Activated CD8-positive, alpha-beta memory T cell treated with anti-CD3 and anti-CD28 coated beads, Interleukin-2, amount 50 U/mL, for 4 hours (primary cell): ENCODE measurements around the gene RFC1.

Experiments used
- DNase-seq: peaks from one replicate; pipeline ENCODE4 v3.0.0-alpha.2; 2020

Gene RFC1

DNA sequence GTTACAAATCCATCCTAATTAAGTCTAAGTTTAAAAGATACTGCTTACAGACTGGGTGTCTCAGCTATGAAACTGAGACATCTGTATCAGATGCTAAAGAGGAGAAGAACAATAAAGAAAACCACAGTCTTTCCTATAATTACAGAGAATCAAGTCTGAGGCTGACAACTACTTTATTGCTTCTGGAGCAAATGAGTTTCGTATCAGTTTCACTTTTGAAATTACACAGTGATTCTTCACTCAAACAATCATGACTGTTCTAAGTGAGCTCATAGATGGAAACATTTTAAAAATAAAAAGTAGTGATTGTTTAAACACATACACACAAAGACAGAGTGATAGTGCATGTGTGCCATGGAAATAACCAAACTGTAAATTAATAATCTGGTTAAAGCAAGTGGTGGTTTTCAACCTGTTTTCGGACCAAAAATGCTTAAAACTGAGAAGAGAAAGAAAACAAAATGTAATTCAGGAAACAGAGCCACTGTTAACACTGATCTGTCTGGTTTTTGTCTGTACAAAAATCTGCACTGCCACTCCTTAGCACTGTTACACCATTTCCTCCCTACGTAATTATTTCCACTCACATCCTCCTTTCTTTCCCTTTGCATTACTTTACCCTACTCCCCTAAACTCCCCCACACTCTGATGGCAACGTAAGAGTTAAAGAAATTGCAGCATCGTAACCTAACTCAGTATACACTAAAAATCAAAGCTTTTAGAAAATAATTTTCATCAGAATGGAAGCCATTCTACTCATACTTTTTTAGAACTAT lies 12.5 kb downstream of the RFC1 start:
- no peak for DNase-seq

DNA sequence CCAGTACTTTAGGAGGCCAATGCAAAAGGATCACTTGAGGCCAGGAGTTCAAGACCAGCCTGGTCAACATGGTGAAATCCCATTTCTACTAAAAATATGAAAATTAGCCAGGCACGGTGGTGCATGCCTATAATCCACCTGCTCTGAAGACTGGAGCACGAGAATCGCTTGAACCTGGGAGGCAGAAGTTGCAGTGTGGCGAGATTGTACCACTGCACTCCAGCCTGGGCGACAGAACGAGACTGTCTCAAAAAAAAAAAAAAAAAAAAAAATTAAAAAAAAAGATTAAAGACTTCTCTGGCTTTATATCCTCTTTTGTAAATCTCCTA lies 13.0 kb downstream of the RFC1 start:
- peak; percentile 23 for DNase-seq

DNA sequence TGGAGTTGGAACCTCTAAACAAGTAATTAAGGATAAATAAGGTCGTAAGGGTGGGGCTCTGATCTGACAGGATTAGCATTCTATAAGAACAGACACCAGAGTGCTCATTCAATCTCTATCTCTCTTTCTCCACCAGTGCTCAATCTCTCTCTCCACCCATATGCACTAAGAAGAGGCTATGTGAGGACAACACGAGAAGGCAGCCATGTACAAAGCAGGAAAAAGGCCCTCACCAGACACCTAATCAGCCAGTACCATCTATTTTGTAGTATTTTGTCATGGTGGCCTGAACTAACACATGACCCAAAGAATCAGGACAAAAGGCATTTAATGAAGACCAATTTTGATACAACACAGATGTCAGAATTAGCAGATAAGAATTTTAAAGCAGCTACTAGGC lies 16.8 kb downstream of the RFC1 start:
- no peak for DNase-seq

DNA sequence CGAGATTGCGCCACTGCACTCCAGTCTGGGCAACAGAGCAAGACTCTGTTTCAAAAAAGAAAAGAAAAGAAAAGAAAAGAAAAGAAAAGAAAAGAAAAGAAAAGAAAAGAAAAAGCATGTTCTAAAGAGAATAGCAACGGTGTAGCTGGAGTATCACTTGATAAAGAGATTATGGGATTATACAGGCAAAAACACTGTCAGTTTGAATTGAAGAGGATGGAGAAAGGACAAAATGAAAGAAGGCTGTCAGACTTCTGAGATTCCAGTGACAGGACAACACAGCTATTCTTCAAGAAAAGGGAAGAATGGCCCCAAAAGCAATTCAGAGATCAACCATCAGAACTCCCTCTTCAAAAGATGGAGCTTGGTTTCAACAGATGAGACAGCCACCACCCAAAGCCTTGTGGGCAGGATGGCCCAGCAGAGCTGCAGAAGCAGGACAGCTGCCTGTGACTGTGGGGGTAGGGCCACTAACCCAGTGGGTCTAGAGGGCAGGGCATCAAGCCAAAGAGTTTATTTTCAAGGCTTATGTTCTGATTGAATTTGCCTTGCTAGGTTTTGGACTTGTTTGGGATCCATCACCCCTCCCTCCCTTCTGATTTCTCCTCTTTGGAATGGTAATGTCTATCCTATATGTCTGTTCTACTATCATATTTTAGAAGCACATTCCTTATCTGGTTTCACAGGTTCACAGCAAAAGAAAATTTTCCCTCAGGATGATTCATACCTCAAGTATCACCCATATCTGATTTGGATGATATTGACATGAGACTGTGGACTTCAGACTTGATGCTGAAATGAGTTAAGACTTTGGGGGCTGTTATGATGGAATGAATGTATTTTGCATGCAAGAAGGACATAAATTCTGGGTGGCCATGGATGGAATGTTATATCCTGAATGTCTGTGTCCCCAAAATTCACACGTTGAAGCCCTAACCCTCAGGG lies 17.5 kb downstream of the RFC1 start:
- no peak for DNase-seq

DNA sequence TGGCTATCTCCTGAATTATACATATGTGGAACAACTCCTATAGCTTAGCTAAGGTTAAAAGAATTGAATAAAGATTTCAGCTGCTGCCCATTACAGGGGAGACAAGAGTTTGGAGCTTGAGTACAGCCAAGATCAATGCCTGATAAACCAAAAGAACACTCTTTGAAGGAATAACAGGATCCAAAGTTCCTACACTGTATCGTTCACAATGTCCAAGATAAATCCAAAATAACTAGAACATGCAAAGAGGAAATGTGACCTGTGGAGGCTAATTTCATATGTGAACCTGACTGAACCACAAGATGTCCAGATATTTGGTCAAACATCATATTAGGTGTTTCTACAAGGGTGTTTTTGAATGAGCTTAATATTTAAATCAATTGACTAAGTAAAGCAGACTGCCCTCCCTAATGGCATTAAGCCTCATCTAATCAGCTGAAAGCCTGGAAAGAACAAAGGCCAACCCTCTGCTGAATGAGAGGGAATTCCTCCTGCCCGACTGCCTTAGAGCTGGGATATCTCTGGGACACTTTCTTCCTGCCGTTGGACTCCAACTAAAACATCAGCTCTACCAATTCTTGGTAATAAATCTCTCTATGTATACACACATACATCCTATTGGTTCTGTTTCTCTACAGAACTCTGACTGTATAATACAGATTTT lies 19.2 kb downstream of the RFC1 start:
- DNase-seq = no peak

DNA sequence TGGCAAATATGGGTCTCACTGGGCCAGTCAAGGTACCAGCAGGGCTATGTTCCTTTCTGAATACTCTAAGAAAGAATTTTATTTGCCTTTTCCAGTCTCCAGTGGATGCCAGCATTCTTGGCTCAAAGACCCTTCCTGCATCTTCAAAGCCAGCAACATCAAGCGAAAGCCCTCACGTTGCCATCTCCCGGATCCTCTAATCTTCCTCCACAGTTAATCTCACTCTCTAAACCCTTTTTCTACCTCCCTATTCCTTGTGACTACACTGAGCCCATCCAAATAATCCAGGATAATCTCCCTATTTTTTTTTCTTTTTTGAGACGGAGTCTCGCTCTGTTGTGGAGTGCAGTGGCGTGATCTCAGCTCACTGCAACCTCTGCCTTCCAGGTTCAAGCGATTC lies 23.4 kb downstream of the RFC1 start:
- no peak for DNase-seq

DNA sequence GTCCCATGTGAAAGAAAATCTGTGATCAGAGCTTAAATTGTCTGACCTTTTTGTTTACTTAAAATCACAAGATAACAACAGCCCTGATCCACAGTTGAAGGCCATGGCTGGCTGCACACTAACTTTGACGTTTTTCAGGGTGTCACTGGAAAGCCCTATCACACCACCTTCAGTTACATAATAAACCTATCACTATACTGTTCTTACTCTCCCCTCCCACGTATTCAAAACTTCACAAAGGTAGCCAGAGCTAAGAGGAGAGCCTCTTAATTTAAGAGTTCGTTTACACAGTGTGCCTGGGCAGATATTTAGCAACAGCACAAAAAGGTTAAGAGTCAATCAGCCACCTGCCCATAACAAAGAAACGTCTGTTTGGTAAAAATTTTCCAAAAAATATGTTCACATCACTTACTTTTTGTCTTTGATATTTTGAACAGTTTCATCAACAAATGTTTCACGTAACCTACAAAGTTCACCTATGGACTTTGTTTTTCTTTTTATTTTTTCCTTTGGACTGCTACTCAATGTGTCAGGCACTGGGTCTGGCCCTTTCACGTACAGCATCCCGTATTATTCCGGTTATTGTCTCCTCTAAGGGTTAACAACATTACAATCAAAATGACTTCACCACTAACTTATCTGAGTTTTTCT lies 25.0 kb downstream of the RFC1 start:
- no peak for DNase-seq

DNA sequence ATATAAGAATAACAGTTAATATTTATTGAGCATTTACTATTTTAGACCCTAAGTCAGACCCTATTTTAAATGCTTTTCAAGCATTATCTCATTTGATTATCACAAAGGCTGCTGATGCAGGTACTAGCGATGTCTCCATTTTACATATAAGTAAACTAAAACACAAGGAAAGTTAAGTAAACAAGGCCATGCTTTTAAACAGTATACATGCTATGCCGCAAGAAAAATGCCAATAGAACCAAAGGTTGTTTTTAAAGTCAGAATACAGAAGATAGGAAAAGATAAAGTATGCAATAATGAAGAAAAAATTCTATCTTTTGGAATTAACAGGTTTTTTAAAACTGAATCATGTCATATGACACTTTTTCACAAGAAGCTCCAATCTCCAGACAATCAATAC lies 26.2 kb downstream of the RFC1 start:
- no peak for DNase-seq

DNA sequence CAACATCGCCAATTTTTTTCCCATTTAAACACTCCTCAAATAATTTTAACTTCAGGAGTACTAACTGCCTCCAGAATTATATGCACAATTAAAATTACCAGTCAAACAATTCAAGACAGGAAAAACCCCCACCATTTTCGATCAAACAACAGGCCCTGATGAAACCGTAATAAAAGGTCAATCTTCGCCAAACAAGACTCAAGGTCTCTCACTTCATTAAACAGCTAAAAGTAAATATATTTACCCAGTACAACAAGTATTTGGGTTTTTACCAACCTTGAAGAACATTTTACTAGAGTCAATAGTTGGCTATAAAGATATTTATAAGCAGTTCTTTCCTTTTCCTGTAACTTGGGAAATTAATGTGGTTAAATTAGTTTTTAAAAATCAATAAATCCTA lies 28.3 kb downstream of the RFC1 start:
- no peak for DNase-seq

DNA sequence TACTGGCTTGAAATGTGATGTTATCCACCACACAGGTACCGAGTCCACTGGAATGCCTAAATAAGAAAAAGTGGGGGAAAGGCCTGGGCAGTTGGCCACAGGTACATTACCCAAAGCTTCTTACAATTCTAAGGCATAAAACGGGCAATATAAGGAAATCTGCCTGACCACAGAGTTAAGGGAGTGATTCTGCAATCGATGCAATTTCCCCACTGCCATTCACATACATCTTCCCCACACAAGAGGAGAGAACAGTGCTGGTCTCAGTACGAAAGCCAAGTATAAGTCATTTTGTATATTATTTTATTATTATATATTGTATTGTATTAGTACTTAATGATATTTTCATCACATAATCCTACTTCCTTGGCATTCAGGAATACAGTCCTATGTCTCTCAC lies 30.6 kb downstream of the RFC1 start:
- DNase-seq = no peak

DNA sequence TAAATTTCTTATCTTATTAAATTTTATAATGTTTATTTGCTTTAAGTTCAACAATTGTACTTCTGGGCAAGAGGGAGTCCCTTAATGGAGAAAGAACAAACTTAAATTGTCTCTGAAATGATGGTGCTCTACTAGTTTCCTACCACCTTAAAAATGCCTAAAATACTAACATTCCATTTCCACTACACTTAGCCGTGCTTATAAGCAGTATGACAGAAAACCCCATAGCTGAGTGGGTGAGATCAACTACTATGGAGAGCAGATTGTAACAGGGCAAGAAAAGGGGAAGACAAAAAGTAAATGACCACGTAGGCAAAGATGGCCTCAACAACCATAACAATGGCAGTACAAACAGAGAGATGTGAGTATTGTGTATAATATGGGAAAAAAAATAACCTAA lies 35.0 kb downstream of the RFC1 start:
- no peak for DNase-seq

DNA sequence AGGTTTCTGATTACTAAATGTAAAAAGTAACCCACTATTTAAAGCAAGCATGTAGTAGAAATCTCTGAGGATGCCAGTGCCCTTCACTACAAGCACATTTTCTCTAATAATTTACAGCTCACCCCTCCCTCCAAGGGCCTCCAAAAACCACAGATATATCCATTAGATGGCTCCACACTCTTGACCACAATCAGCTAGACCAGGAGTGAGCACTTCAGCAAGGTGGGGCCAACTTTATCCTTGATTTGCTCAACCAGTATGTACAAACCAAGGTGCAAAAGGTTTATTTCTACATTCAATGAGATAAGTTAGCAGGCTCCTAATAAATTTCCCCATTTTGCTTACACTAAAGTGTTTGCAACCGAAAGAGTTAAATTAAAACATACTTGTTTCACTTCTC lies 35.8 kb downstream of the RFC1 start:
- no peak for DNase-seq

DNA sequence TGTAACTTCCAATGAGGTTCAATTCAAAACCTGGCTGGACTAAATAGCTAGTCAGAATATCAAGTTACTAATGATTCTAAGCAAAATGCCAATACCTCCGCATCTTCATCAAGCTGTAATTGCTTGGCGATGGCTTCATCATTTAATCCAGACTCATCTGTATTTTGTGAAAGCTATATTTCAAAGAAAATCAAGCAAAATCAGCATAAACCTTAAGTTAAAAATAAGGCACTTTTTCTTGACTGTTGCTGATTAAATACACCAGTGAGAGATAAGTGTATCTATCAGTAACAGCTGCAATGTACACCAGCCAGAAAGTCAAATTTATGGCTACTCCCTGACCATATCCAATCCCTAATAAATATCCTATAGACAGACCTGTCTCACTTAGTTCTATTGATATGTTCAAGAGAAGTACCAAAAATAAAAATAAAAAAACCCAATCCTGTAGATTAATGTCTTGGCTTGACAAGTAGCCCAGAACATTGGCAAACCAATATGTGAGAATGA lies 39.6 kb downstream of the RFC1 start:
- DNase-seq = no peak

DNA sequence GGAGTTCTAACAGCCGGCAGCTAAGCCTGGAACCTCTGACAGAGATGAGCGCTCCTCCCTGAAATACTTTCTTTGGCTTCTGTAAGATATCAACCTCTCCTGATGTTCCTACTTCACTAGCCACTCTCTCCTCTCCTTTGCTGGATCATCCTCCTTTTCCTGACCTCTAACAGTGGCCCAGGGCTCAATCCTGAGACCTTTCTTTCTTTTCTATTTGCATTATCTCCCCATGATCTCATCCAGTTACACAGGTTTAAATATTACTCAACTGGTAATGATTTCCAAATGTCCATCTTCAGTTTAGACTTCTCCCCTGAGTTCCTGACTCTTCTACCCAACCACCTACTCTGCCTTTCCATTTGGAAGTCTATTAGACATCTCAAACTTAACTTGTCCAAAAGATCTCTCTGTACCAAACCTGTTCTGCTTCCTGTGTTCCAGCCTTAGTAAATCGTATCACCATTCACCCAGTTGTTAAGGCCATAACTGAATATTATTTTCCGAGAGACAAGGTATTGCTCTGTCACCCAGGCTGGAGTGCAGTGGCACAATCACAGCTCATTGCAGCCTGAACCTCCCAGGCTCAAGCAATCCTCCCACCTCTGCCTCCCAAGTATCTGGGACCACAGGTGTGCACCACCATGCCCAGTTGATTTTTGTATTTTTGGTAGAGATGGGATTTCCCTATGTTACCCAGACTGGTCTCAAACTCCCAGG lies 41.1 kb downstream of the RFC1 start:
- DNase-seq = no peak

DNA sequence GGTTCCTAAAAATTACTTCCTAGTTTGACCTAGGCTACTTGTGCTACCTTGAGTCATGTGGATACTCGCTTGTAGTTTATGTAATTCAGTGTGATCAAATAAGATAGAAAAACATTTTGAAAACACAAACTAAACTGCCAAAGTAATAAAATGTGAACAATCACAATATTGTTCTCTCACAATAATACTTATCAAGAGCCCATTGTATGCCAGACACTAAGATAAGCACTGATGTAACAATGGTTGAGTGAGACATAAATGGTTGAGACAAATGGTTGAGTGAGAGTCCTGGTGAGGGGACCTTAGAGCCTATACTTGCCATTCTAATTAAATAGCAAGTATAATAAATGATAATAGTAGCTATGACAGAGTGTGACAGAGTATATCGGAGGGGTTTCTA lies 41.7 kb downstream of the RFC1 start:
- DNase-seq = no peak

DNA sequence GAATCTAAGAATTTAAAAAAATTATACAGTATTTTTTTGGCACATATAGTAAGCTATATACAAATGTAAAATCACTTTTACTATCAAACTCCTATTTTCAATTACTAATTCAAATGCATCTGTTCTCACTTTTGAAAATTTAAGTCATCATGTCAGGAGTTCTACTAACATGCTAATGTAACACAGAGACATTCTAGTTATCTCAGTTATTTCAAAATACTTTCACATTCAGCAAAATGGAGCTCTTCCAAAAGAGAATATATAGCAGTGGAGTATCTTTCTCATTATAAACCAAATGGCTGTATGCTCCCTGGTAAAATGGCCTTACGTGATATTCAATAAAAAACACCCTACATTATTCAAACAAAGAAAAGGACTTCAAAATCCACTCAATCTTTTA lies 42.3 kb downstream of the RFC1 start:
- DNase-seq = no peak

DNA sequence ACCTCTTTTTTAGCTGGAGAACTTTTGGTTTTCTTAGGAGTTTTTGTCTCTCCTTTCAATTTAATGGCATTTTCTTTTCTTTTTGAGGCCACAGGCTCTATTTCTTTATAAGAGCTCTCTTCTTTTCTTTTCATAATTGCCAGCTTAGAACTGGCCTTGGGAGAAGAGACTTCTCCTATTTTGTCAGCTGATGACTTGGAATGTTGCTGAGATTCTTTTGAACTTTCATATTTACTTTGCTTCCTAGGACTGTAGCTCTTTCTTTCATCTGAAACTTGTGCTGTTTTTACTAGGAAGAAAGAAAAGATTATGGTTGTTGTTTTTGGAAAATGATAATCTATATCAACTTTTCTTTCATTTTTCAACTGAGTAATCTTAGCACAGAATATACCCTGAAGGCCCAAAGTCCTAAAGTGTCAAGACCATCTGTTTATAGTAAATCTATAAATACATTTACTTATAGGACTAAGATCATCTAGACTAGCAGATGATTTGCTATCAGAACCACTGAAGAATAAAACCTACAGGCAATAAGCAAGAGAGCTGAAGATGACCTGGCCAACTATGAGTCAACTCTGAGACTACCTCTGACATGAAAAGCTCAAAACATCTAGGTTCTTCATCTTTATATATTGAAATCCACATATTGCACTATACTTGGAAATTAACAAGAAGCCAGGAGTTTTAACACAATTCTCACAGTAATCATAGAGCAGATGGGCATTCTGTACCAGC lies 45.6 kb downstream of the RFC1 start:
- DNase-seq = no peak

DNA sequence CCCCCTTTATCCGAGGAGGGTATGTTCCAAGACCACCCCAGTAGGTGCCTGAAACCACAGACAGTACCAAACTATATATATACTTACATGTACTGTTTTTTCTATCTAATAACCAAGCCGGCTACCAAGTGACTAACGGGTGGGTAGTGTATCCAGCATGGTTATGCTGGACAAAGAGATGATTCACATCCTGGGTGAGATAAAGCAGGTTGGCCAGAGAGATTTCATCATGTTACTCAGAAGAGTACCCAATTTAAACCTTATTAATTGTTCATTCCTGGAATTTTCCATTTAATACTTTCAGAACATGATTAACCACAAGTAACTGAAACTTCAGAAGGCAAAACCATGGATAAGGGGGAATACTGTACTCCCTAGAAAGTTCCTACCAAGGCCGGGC lies 46.5 kb downstream of the RFC1 start:
- no peak for DNase-seq

DNA sequence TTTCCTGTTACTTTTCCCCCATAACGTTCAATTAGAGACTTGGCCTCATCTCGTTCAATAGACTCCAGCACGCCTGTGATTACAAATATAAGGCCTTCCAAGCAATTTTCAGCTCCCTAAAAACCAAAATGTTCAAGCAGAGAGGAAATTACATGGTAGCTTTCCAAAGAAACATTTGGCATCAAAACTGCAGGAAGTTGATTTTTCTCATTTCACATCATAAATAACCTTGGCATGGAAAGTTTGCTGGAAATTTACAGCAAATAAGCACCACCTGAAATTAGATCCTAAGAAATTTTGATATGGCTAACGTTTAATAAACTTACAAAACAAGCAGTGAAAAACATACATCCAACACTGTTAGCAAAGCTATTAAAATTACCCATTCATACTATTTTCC lies 53.3 kb downstream of the RFC1 start:
- no peak for DNase-seq

DNA sequence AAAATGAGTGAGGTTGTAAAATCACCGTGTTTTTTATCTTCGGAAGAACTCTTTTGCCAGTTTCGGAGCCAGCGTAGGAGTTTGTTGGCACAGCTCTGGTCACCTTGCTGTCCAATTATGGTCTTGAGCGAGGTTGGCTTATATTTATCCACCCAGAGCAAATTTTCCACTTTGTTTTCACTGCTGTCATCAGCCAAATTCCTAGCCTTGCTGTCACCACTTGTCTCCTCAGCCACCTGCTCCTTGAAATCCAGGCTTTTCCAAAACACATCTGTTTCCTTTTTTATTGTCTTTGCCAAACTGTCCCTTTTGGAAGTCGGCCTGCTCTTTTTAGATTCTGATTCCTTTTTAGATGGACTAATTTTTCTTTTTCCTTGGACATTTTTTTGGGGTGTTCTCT lies 57.6 kb downstream of the RFC1 start:
- no peak for DNase-seq

DNA sequence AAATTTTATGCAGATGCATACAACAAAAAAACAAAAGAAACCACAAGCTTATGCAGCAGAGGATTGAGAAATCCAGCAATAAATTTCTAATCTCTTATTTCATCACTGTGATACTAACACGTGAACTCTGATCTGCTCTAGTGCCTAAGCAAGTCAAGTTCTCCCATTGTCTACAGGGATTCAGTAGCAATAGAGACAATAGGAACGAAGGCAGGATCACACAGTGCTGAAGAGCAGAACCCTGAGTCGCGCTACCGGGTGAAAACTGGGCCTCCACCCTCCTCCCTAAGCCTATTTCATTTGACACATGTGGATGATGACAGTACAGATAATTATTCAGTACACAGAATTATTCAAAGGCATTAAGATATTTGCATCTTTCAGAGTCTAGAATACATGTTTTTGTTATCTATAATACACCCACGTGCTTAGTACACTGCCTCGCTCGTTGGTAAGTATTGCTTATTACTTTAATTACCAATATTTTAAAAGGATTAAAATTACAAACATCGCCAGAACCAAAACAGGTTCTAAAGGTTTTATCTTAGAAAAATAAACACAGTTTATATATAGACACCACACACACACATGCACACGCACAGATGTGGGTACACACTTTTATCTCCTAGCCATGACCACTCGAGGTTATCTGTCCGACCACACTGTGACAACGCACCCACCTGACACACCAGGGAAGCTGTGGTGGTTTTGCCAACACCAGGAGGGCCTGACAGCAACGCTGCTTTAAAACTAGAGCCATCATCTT lies 60.1 kb downstream of the RFC1 start:
- DNase-seq = no peak
